Astrocyte (in vitro differentiated cells and primary cell): Measurements from ENCODE around the gene PSG11. TPM values are rescaled to one million over a fixed set of nuclear protein-coding genes. Genes with fewer than 3 reads are reported as not detected.

Experiments
- DNase-seq: peaks from one replicate; pipeline ENCODE4 v3.0.0-alpha.2; 2010; ENCODE audit warnings: low read depth
- FAIRE-seq: peaks from 2 replicates; lab custom pipeline; 2011; peaks lifted over from hg19 to GRCh38; lab: Jason Lieb, UNC
- H2AFZ ChIP-seq: 2 replicates; pipeline ENCODE4 v1.6.0; 2012; ENCODE audit warnings: low read depth, low read length, inconsistent platforms
- H3K27ac ChIP-seq: 2 replicates; pipeline ENCODE4 v1.5.1; 2011; ENCODE audit warnings: low read depth, low read length, inconsistent platforms
- H3K27me3 ChIP-seq: 2 replicates; pipeline ENCODE4 v1.6.0; 2011; ENCODE audit warnings: low read length, inconsistent platforms; ENCODE audit not compliant: insufficient read depth
- H3K36me3 ChIP-seq: 2 replicates; pipeline ENCODE4 v1.5.1; 2011; ENCODE audit warnings: low read length, inconsistent platforms; ENCODE audit not compliant: insufficient read depth
- H3K4me1 ChIP-seq: 2 replicates; pipeline ENCODE4 v1.5.1; 2011; ENCODE audit warnings: low read length, inconsistent platforms; ENCODE audit not compliant: insufficient read depth
- H3K4me2 ChIP-seq: 2 replicates; pipeline ENCODE4 v1.6.0; 2012; ENCODE audit warnings: low read length, inconsistent platforms
- H3K4me3 ChIP-seq: 2 replicates; pipeline ENCODE4 v1.5.1; 2011; ENCODE audit warnings: low read depth, mild to moderate bottlenecking, low read length, inconsistent platforms; ENCODE audit not compliant: insufficient read depth
- H3K79me2 ChIP-seq: 2 replicates; pipeline ENCODE4 v1.6.0; 2012; ENCODE audit warnings: mild to moderate bottlenecking, low read length, inconsistent platforms; ENCODE audit not compliant: insufficient read depth
- H3K9ac ChIP-seq: 2 replicates; pipeline ENCODE4 v1.6.0; 2012; ENCODE audit warnings: mild to moderate bottlenecking, low read length, inconsistent platforms
- H3K9me3 ChIP-seq: 2 replicates; pipeline ENCODE4 v1.5.1; 2012; ENCODE audit warnings: low read depth, mild to moderate bottlenecking, low read length, inconsistent platforms; ENCODE audit not compliant: insufficient read depth
- H4K20me1 ChIP-seq: 2 replicates; pipeline ENCODE4 v1.6.0; 2012; ENCODE audit warnings: low read length, inconsistent platforms; ENCODE audit not compliant: insufficient read depth
- H3K27ac Mint-ChIP-seq: one replicate; pipeline ENCODE4 v1.8.0; 2021; ENCODE audit warnings: mild to moderate bottlenecking, mixed read lengths; ENCODE audit not compliant: unreplicated experiment
- H3K27me3 Mint-ChIP-seq: one replicate; pipeline ENCODE4 v1.8.0; 2021; ENCODE audit warnings: low read depth, mixed read lengths; ENCODE audit not compliant: unreplicated experiment
- H3K36me3 Mint-ChIP-seq: one replicate; pipeline ENCODE4 v1.8.0; 2021; ENCODE audit warnings: low read depth, mixed read lengths; ENCODE audit not compliant: unreplicated experiment
- H3K4me1 Mint-ChIP-seq: one replicate; pipeline ENCODE4 v1.8.0; 2021; ENCODE audit warnings: low read depth, mixed read lengths; ENCODE audit not compliant: unreplicated experiment
- H3K4me3 Mint-ChIP-seq: one replicate; pipeline ENCODE4 v1.8.0; 2021; ENCODE audit warnings: mild to moderate bottlenecking, moderate library complexity, mixed read lengths; ENCODE audit not compliant: unreplicated experiment
- H3K9me3 Mint-ChIP-seq: one replicate; pipeline ENCODE4 v1.8.0; 2021; ENCODE audit warnings: mild to moderate bottlenecking, mixed read lengths; ENCODE audit not compliant: unreplicated experiment
- CTCF ChIP-seq: IDR thresholded peaks from 2 replicates; pipeline ENCODE4 v1.5.1; 2011; ENCODE audit warnings: low read depth, mild to moderate bottlenecking, inconsistent platforms, low read length, moderate library complexity; ENCODE audit not compliant: insufficient read depth
- EZH2 ChIP-seq: IDR thresholded peaks from 2 replicates; pipeline ENCODE4 v1.6.1; 2012; ENCODE audit warnings: mild to moderate bottlenecking, low read length, inconsistent platforms; ENCODE audit not compliant: insufficient read depth
- total RNA-seq: library from RNA; stranded (reverse); gene quantifications from 2 replicates; pipeline ENCODE4 v1.2.1, GENCODE V29; 2021

PSG11 gene
- total RNA-seq, 1 donor from 2014 or later, result 0.43 TPM

- peaks cover 8% of the 10 kb centered on the region for H3K9me3 Mint-ChIP-seq
- H3K79me2 ChIP-seq, result no peaks in the 10 kb centered on the region
Measured at GRCh38 chr19:42961119-42961518, 65.2 kb downstream of the PSG11 start.

More at GRCh38 chr19:42961119-42961518, 65.2 kb downstream of the PSG11 start:
- Mint-ChIP-seq H3K27me3 (no peaks in the 10 kb centered on the region), H3K4me3 (no peak overlapping the region), H3K36me3 (no peaks in the 10 kb centered on the region), H3K4me1 (no peaks in the 10 kb centered on the region), H3K27ac (no peak overlapping the region)
- Histone ChIP-seq H3K4me2 (no peak overlapping the region), H3K9me3 (no peaks in the 10 kb centered on the region), H2AFZ (no peak overlapping the region), H3K4me3 (no peak overlapping the region), H3K4me1 (no peaks in the 10 kb centered on the region), H3K27me3 (no peaks in the 10 kb centered on the region), H3K9ac (no peak overlapping the region), H4K20me1 (no peaks in the 10 kb centered on the region), H3K27ac (no peak overlapping the region), H3K36me3 (no peaks in the 10 kb centered on the region)
- TF ChIP-seq EZH2 (no peak), CTCF (no peak)
- FAIRE-seq, result no peak
- DNase-seq, result no peak

Other genes with a start within 250 kb of the PSG11 start
- gene PSG1, start 146.8 kb downstream of the PSG11 start, total RNA-seq, result 0.52 and 1.0 TPM in 2 replicates
- gene PSG6, start 108.6 kb downstream of the PSG11 start, total RNA-seq, result 0.23 TPM in 1 of 2 replicates, not detected in the other
- gene PSG7, start 89.3 kb downstream of the PSG11 start, total RNA-seq, result not detected in 2 replicates
- gene PSG2, start 56.2 kb upstream of the PSG11 start, total RNA-seq, result 0.31 and 0.41 TPM in 2 replicates
- gene PSG5, start 160.1 kb upstream of the PSG11 start, total RNA-seq, result 0.65 and 0.86 TPM in 2 replicates
- gene PSG4, start 179.2 kb upstream of the PSG11 start, total RNA-seq, result 0.84 and 1.4 TPM in 2 replicates
- gene PSG9, start 243.1 kb upstream of the PSG11 start, total RNA-seq, result 0.18 and 0.31 TPM in 2 replicates